K562 (cell line): ENCODE data around the gene NINJ2.

Source experiments
- MYC ChIP-seq, 2 experiments: fragments of 250-450 bp in 1 of 2; sonication (Bioruptor Pico) in 1 of 2; IDR thresholded peaks; 2 replicates each; pipeline versions ENCODE4 v1.5.1 to v1.6.1; 2012 to 2021; ENCODE audit warnings: low read depth in 2 of 2, borderline replicate concordance in 1 of 2, improper control_type of control experiment in 1 of 2, low read length in 1 of 2, mild to moderate bottlenecking in 1 of 2, moderate library complexity in 1 of 2
- TF ChIP-seq, protein P1 (sequence below), 3 experiments: IDR thresholded peaks in 2 of 3; conservative IDR thresholded peaks in 1 of 3; 2 replicates each; pipeline ENCODE4 v1.5.1; 2011 to 2012; ENCODE audit warnings: low read length in 3 of 3, mild to moderate bottlenecking in 3 of 3, control low read depth in 2 of 3, improper control_type of control experiment in 1 of 3, inconsistent platforms in 1 of 3, low read depth in 1 of 3, mixed read lengths in 1 of 3, moderate library complexity in 1 of 3; ENCODE audit not compliant: insufficient read depth in 2 of 3
- TF ChIP-seq, protein P2 (sequence below): fragments of 450-650 bp; IDR thresholded peaks from 2 replicates; pipeline ENCODE4 v1.6.1; 2016; ENCODE audit warnings: missing biosample characterization, missing genetic modification characterization

DNA sequence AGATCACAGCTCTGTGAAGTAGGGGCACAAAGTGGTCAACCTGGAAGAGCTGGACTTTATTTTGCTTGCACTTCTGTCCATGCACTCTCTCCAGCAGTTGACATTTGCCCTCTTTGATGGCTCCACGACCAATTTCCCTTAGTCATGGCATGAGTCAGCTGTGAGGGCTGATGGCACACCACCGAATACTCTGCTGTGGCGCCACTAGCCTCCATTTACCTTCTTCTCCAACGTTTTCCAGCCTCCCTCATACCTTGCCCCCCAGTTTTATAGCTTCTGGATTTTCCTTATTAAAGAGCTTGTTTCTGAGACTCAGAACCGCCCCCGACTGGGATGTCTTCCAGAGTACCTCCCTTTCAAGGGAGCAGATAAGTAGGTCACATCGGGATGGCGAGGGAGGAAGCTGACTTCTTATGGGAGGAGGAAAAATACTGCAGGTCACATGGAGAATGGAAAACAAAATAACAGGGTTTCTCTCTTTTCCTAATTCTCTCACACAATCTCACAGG lies 17.6 kb downstream of the NINJ2 start:
- TF ChIP-seq, protein P1, sequence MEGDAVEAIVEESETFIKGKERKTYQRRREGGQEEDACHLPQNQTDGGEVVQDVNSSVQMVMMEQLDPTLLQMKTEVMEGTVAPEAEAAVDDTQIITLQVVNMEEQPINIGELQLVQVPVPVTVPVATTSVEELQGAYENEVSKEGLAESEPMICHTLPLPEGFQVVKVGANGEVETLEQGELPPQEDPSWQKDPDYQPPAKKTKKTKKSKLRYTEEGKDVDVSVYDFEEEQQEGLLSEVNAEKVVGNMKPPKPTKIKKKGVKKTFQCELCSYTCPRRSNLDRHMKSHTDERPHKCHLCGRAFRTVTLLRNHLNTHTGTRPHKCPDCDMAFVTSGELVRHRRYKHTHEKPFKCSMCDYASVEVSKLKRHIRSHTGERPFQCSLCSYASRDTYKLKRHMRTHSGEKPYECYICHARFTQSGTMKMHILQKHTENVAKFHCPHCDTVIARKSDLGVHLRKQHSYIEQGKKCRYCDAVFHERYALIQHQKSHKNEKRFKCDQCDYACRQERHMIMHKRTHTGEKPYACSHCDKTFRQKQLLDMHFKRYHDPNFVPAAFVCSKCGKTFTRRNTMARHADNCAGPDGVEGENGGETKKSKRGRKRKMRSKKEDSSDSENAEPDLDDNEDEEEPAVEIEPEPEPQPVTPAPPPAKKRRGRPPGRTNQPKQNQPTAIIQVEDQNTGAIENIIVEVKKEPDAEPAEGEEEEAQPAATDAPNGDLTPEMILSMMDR (IDR thresholded peaks at IDR 0.05 in 2 of 3, conservative IDR thresholded peaks at IDR 0.05 in 1 of 3; ENCODE audit: insufficient read depth in 2 of 3, low read depth in 1 of 3, low read length in 3 of 3) = no peak
- TF ChIP-seq MYC (IDR thresholded peaks at IDR 0.05; ENCODE audit: low read depth, low read length) = no peak
- TF ChIP-seq MYC (CRISPR knock-in tag; IDR thresholded peaks at IDR 0.05; ENCODE audit: borderline replicate concordance, low read depth) = no peak
- TF ChIP-seq, protein P2, sequence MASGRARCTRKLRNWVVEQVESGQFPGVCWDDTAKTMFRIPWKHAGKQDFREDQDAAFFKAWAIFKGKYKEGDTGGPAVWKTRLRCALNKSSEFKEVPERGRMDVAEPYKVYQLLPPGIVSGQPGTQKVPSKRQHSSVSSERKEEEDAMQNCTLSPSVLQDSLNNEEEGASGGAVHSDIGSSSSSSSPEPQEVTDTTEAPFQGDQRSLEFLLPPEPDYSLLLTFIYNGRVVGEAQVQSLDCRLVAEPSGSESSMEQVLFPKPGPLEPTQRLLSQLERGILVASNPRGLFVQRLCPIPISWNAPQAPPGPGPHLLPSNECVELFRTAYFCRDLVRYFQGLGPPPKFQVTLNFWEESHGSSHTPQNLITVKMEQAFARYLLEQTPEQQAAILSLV (tag) = no peak
